Measurements from ENCODE around the gene SESN3. TPM values are rescaled to one million over a fixed set of nuclear protein-coding genes. Genes with fewer than 3 reads are reported as not detected.

The SESN3 gene
- total RNA-seq, 4 donors from 2014 or later = 12.4 to 37.3 (median 25.5) TPM

DNA sequence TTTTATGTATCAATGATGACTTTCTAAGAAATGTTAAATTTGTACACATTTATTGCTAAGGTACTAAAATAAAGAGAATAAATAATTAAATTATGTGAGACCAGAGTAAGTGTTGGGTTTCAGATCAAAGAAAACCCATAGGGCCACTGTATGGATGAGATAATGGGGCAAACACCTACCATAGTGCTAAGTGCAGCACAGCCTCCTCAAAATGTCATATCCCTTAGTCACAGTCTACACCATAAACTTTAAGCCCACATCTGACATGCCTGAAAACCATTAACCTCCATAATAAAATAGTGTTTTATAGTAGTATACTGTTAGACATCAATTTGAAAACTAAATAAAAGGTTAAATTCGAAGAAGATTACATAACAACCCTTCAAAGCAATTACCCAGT is 37.5 kb downstream of the SESN3 start:
- 80 to 88% methylated on average over 1 of the region's 1 CpG for WGBS, 2 donors
- no peak for TF ChIP-seq CTCF (IDR thresholded peaks at IDR 0.05)

DNA sequence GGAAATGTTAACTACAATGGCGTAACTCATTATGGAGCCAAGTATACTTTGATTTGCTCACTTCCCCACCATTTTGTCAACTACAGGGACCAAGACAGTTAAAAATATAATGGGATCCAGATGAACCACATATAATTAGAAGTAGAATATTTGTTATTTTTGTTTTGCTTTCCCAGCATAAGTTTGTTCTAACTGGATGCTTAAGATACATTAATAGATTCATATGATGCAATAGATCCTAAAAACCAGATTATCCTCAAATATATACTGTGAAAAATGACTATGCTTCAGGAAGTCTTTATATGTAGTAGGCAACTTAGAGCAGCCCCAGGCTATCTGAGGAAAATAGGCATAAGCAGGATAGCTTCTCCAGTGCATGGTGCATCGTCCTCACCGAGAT is 38.3 kb downstream of the SESN3 start:
- DNase-seq (ENCODE audit: low spot score in 2 of 2) = no peak
- TF ChIP-seq CTCF (IDR thresholded peaks at IDR 0.05) = no peak
- WGBS, 2 donors = 74 to 85% methylated on average over 3 of the region's 3 CpGs
- no peak overlapping the region for H3K4me3 ChIP-seq (ENCODE audit: low read depth, poor library complexity, severe bottlenecking)
- intact Hi-C loops (cut with DNase I; ENCODE audit: low total_unique reads) = no loop called here

More for the DNA sequence above, 37.5 kb downstream of the SESN3 start:
- DNase-seq (ENCODE audit: low spot score in 2 of 2) = no peak
- intact Hi-C loops (cut with DNase I; ENCODE audit: low total_unique reads) = no loop called here
- H3K4me3 ChIP-seq (ENCODE audit: low read depth, poor library complexity, severe bottlenecking) = no peak overlapping the region

- intact Hi-C loops (cut with DNase I; ENCODE audit: low total_unique reads) = no loop called here
- no peak overlapping the region for H3K4me3 ChIP-seq (ENCODE audit: low read depth, poor library complexity, severe bottlenecking)
- DNase-seq (ENCODE audit: low spot score in 2 of 2) = no peak
- TF ChIP-seq CTCF (IDR thresholded peaks at IDR 0.05) (no peak), POLR2A (IDR thresholded peaks at IDR 0.05) (no peak)
Measured at GRCh38 chr11:95187723-95188122, 43.3 kb downstream of the SESN3 start.

DNA sequence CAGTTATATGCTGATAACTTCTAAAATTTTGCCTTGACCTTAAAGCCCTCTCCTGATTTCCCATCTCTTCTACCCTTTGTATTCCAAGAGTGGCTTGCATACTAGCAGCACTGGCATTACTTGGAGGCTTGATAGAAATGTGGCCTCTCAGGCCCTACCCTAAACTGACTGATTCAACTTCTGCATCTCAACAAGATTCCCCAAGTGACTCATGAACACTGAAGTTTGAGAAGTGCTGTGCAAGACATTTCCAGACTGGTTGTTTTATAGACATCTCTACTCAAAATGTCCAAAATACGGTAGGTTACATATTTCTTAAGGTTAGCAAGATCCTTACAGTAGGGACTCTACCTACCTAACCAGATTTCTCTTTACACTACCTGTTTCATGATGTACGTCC is 48.6 kb downstream of the SESN3 start:
- DNase-seq (ENCODE audit: low spot score in 2 of 2) = no peak
- intact Hi-C loops (cut with DNase I; ENCODE audit: low total_unique reads) = no loop called here
- TF ChIP-seq CTCF (IDR thresholded peaks at IDR 0.05) = no peak
- no peak for TF ChIP-seq POLR2A (IDR thresholded peaks at IDR 0.05)
- 94% methylated on average over 2 of the region's 2 CpGs for WGBS, 2 donors
- no peak overlapping the region for H3K4me3 ChIP-seq (ENCODE audit: low read depth, poor library complexity, severe bottlenecking)

DNA sequence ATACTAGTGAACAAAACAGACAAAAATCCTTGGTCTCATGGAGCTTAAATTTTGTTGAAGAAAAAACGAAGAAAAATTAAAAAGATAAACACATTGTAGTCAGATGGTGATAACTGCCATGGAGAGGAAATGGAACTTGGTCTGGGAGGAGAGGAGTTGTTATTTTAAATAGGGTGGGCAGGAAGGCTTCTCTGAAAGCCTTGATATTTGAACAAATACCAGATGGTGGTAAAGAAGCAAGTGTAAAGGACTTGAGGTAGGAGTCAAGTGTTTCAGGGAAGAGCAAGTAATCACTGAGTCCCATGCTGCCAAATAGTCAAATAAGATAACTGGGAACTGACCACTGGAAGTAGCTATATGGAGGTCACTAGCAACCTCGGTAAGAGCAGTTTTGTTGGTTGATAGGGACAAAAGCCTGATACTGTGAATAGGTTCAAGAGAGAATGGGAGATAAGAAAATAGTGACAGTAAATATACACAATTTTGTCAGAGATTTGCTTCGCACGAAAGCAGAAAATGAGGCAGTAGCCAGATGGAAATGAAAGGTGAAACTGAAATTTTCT is 55.1 kb downstream of the SESN3 start:
- 81 to 85% methylated on average over 4 of the region's 4 CpGs for WGBS, 2 donors
- DNase-seq (ENCODE audit: low spot score in 2 of 2) = no peak
- TF ChIP-seq CTCF (IDR thresholded peaks at IDR 0.05) = no peak
- TF ChIP-seq POLR2A (IDR thresholded peaks at IDR 0.05) = no peak
- intact Hi-C loops (cut with DNase I; ENCODE audit: low total_unique reads) = no loop called here
- H3K4me3 ChIP-seq (ENCODE audit: low read depth, poor library complexity, severe bottlenecking) = no peak overlapping the region

GRCh38 chr11:95170294-95170693 is 60.7 kb downstream of the SESN3 start:
- TF ChIP-seq POLR2A (IDR thresholded peaks at IDR 0.05) = no peak
- no peak for TF ChIP-seq CTCF (IDR thresholded peaks at IDR 0.05)
- intact Hi-C loops (cut with DNase I; ENCODE audit: low total_unique reads) = no loop called here
- H3K4me3 ChIP-seq (ENCODE audit: low read depth, poor library complexity, severe bottlenecking) = no peak overlapping the region
- no peak for DNase-seq (ENCODE audit: low spot score in 2 of 2)
- WGBS, 2 donors = 95 to 98% methylated on average over 5 of the region's 5 CpGs
